Measurements from ENCODE around the gene PARD6G. TPM values are rescaled to one million over a fixed set of nuclear protein-coding genes. Genes with fewer than 3 reads are reported as not detected.

Gene PARD6G
- total RNA-seq, 1 donor from 2014 or later, result not detected

DNA sequence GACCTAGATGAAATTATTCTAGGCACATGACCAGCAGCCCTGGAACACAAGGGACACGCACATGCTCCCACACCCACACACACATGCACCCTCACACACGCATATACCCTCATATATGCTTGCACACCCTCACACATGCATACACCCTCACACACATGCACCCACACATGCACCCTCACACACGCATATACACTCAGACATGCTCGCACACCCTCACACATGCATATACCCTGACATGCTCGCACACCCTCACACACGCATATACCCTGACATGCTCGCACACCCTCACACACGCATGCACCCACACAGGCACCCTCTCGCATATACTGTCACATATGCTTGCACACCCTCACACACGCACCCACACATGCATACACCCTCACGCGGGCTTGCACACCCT is 61.8 kb downstream of the PARD6G start:
- H3K36me3 Mint-ChIP-seq (ENCODE audit: low read depth), result no peaks in the 10 kb centered on the region
- TF ChIP-seq, protein P1, sequence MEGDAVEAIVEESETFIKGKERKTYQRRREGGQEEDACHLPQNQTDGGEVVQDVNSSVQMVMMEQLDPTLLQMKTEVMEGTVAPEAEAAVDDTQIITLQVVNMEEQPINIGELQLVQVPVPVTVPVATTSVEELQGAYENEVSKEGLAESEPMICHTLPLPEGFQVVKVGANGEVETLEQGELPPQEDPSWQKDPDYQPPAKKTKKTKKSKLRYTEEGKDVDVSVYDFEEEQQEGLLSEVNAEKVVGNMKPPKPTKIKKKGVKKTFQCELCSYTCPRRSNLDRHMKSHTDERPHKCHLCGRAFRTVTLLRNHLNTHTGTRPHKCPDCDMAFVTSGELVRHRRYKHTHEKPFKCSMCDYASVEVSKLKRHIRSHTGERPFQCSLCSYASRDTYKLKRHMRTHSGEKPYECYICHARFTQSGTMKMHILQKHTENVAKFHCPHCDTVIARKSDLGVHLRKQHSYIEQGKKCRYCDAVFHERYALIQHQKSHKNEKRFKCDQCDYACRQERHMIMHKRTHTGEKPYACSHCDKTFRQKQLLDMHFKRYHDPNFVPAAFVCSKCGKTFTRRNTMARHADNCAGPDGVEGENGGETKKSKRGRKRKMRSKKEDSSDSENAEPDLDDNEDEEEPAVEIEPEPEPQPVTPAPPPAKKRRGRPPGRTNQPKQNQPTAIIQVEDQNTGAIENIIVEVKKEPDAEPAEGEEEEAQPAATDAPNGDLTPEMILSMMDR (IDR thresholded peaks at IDR 0.05), result no peak
- ChIA-PET CTCF (no interaction called here), POLR2A (no interaction called here)
- H3K9me3 Mint-ChIP-seq, result no peaks in the 10 kb centered on the region
- no peak overlapping the region for H3K27ac Mint-ChIP-seq
- no peak overlapping the region for H3K4me3 Mint-ChIP-seq
- H3K4me1 Mint-ChIP-seq, result no peaks in the 10 kb centered on the region
- H3K27me3 Mint-ChIP-seq, result peaks cover 13% of the 10 kb centered on the region
- intact Hi-C loops (cut with micrococcal nuclease), result no loop called here
- no peak for DNase-seq
- no peak for ATAC-seq (ENCODE audit: low read depth)

DNA sequence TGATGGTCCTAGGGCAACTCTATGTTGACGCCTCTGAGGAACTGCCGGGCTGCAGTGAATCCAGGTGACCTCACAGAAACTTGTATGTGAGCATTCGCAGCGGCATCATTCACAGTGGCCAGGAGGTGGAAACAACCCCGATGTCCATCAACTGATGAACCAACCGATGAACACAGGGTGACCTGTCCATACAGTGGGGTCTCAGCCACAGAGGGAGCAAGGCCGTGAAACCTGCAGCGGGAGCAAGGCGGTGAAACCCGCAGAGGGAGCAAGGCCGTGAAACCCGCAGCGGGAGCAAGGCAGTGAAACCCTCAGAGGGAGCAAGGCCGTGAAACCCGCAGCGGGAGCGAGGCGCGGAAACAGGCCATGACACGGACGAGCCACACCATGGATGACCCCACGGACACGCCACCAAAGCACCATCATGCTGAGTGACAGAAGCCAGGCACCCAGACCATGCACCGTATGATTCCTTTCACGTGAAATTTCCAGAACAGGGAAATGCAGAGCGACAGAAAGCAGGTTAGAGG is 63.0 kb downstream of the PARD6G start:
- DNase-seq (no peak), ATAC-seq (ENCODE audit: low read depth) (no peak)
- no peak overlapping the region for H3K4me3 Mint-ChIP-seq
- H3K27me3 Mint-ChIP-seq, result peaks cover 16% of the 10 kb centered on the region
- H3K9me3 Mint-ChIP-seq, result no peaks in the 10 kb centered on the region
- H3K4me1 Mint-ChIP-seq, result no peaks in the 10 kb centered on the region
- CTCF ChIA-PET, result no interaction called here
- POLR2A ChIA-PET, result no interaction called here
- no peaks in the 10 kb centered on the region for H3K36me3 Mint-ChIP-seq (ENCODE audit: low read depth)
- TF ChIP-seq, protein P1 (IDR thresholded peaks at IDR 0.05), result no peak
- no peak overlapping the region for H3K27ac Mint-ChIP-seq
- intact Hi-C loops (cut with micrococcal nuclease), result no loop called here

DNA sequence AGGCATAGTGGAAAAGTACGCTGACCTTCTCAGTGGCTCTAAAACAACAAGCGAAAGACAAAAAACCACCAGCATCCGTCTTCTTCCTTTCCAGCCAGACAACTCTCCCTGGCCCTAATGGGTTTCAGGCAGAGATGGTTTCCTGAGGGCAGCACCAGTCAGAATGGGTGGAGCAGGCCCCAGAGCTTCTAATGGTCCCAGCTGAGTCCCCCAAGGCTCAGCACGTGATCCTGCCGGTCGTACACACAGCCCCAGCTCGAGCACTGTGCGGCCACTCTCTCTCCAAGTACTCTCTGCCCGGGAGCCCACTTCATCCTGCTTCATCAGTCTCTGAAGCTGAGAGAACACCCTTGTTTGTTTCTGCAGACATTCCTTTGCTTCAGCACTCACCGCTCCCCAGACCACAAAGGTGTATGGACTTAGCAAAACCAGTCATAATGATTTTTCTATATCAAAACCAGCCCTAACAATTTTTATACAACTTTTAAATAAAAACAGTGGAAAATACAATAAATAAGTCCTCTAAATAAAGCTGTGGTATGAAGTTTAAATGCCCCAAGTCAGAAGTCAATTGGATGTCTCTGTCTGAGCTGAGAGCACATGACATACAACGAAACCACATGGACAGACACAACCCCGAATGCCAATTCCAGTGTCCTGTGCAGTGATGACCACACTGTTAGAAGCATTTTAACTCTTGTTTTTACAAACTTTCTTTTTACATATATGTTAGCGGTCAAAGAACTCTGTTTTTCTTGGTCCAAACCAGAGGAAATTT is 63.9 kb downstream of the PARD6G start:
- DNase-seq (no peak), ATAC-seq (ENCODE audit: low read depth) (no peak)
- no peaks in the 10 kb centered on the region for H3K9me3 Mint-ChIP-seq
- H3K27ac Mint-ChIP-seq, result no peak overlapping the region
- POLR2A ChIA-PET, result no interaction called here
- H3K4me3 Mint-ChIP-seq, result no peak overlapping the region
- H3K4me1 Mint-ChIP-seq, result no peaks in the 10 kb centered on the region
- TF ChIP-seq, protein P1 (IDR thresholded peaks at IDR 0.05), result no peak
- no peaks in the 10 kb centered on the region for H3K36me3 Mint-ChIP-seq (ENCODE audit: low read depth)
- intact Hi-C loops (cut with micrococcal nuclease), result no loop called here
- CTCF ChIA-PET, result no interaction called here
- H3K27me3 Mint-ChIP-seq, result peaks cover 21% of the 10 kb centered on the region

DNA sequence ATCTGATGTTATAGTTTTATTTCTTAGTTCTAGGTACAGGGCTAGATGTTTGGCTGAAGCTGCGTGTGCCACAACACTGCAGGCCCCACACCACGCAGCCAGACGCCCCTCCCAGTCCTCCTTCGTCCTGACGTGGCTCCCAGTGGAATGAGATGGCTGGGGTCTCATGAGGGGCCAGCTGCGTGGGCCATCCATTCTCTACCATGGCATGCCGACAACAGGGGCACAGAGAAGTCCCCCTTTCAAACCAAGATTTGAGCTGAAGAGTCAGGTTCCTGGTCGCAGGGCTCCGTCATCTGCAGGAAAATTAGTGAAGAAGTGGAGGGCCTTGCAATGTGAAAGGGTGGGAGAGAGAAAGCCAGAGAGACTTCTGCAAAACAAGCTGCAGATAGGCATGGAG is 64.5 kb downstream of the PARD6G start:
- intact Hi-C loops (cut with micrococcal nuclease), result no loop called here
- Mint-ChIP-seq H3K4me3 (no peak overlapping the region), H3K9me3 (no peaks in the 10 kb centered on the region), H3K36me3 (ENCODE audit: low read depth) (no peaks in the 10 kb centered on the region), H3K27me3 (peaks cover 24% of the 10 kb centered on the region), H3K4me1 (no peaks in the 10 kb centered on the region), H3K27ac (no peak overlapping the region)
- TF ChIP-seq, protein P1 (IDR thresholded peaks at IDR 0.05), result no peak
- DNase-seq (no peak), ATAC-seq (ENCODE audit: low read depth) (no peak)
- CTCF ChIA-PET, result no interaction called here
- POLR2A ChIA-PET, result no interaction called here

DNA sequence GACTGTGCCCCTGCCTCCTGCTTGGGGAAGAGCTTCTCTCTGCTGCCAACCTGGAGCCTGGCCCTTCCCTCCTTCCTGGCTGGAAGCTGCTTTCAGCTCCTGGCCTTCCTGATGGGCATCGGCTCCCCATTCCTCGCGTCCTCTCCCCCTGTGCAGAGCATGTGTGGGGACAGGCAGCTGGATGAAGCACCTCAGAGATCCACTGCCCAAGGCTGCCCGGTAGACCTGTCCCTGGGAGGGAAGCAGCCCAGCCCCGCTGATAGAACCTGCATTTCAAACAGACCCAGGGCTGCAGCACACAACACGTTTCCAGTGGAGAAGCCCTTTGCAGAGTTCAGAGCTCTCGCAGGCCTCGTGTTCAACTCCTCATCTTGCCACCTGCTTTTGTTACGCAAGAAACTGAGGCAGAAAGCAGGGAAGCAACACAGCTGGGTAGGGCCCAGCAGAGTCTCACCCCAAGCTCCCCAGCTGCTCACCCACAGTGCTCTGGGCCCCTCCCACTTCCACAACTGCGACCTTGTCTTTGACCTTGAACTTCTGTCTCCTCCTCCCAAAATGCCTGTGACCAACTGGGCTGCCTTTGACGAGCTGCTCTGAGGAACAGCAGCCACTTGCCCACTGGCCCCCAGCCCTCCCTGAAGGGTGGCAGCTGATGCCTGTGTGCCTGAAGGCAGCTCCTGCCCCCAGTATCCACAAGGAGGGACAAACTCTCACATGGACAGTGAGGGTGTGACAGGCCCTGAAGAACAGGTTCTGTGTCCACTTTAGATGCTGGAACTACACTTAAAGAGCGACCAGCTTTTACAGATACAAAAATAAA is 65.5 kb downstream of the PARD6G start:
- ATAC-seq (ENCODE audit: low read depth) (no peak), DNase-seq (no peak)
- intact Hi-C loops (cut with micrococcal nuclease), result no loop called here
- POLR2A ChIA-PET, result no interaction called here
- peaks cover 24% of the 10 kb centered on the region for H3K27me3 Mint-ChIP-seq
- H3K4me1 Mint-ChIP-seq, result no peaks in the 10 kb centered on the region
- H3K4me3 Mint-ChIP-seq, result no peak overlapping the region
- H3K36me3 Mint-ChIP-seq (ENCODE audit: low read depth), result no peaks in the 10 kb centered on the region
- TF ChIP-seq, protein P1 (IDR thresholded peaks at IDR 0.05), result no peak
- no peaks in the 10 kb centered on the region for H3K9me3 Mint-ChIP-seq
- CTCF ChIA-PET, result no interaction called here
- H3K27ac Mint-ChIP-seq, result no peak overlapping the region
